Activated CD8-positive, alpha-beta memory T cell treated with anti-CD3 and anti-CD28 coated beads for 4 hours (primary cell): ENCODE measurements around the gene KIF3A.

Experiments
- DNase-seq, 2 donors: peaks; one replicate each; pipeline ENCODE4 v3.0.0-alpha.2; 2020; ENCODE audit warnings: low read depth in 2 of 2

KIF3A gene

DNA sequence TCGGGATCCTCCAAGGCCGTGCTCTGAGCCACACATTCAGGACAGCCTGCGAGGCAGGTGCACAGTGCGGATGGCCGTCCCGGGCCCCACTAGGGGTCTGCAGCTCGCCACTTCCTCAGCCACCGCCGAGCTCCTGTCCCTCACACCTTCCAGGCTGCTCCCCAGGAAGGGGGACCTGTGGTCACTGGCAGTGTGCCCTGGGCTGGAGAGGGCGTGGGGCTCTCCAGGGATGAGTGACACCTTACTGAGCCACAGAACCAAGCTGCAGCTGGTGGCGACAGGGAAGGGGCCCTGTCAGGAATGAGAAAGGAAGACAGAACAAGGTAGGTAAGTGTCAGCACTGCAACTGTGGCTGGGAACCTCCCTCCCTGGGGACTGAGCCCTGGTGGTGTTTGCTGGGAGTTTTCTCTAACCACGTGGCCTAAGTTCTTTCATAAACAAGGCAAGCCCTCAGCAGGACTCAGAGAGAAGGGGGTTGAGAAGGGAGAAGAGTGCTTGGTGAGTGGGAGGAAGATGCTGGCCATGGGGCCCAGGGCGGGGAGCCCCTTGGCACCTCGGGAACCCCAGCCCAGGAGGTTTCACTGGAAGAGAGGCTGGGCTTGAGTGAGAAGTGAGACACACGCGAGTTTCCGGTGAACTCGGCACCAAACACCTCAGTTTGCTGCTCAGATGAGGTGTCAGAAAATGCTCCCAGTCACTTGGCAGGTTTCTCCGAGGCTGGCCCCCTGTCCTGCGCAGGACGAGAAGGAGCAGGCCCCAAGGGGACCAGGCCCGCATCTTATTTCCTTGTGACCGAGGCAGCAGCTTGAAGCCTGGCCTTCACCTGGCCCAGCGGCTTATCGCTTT, 74.2 kb downstream of the KIF3A start:
- DNase-seq, result no peak

DNA sequence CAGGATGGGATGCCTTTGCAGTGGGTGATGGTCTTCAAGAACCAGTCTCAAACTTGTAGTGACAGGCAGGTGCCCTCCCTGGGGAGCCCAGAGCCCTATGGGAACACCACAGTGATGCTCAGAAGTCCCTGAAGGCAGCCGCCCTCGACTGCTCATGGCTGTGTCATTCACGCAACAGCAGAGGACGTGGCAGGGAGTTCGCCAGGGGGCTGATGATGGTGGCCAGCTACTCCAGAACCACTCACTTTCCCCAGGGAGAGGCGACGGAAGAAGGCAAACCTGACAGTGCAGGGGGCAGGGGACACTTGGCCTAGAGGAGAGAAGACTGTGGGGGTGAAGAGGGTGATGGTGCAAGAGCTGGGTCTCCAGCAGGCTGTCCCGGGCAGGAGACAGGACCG, 75.3 kb downstream of the KIF3A start:
- no peak for DNase-seq

GRCh38 chr5:132661231-132662003, 75.9 kb downstream of the KIF3A start:
- DNase-seq, result no peak

DNA sequence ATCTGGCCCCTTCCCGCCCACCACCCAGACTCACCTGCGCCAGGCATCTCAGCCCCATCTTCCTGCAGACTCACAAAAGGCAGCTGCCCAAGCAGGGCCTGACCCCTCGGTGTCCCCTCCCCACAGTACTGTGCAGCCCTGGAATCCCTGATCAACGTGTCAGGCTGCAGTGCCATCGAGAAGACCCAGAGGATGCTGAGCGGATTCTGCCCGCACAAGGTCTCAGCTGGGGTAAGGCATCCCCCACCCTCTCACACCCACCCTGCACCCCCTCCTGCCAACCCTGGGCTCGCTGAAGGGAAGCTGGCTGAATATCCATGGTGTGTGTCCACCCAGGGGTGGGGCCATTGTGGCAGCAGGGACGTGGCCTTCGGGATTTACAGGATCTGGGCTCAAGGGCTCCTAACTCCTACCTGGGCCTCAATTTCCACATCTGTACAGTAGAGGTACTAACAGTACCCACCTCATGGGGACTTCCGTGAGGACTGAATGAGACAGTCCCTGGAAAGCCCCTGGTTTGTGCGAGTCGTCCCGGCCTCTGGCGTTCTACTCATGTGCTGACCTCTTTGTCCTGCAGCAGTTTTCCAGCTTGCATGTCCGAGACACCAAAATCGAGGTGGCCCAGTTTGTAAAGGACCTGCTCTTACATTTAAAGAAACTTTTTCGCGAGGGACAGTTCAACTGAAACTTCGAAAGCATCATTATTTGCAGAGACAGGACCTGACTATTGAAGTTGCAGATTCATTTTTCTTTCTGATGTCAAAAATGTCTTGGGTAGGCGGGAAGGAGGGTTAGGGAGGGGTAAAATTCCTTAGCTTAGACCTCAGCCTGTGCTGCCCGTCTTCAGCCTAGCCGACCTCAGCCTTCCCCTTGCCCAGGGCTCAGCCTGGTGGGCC, 77.5 kb downstream of the KIF3A start:
- no peak for DNase-seq

GRCh38 chr5:132658381-132659302, 78.7 kb downstream of the KIF3A start:
- DNase-seq, result no peak

DNA sequence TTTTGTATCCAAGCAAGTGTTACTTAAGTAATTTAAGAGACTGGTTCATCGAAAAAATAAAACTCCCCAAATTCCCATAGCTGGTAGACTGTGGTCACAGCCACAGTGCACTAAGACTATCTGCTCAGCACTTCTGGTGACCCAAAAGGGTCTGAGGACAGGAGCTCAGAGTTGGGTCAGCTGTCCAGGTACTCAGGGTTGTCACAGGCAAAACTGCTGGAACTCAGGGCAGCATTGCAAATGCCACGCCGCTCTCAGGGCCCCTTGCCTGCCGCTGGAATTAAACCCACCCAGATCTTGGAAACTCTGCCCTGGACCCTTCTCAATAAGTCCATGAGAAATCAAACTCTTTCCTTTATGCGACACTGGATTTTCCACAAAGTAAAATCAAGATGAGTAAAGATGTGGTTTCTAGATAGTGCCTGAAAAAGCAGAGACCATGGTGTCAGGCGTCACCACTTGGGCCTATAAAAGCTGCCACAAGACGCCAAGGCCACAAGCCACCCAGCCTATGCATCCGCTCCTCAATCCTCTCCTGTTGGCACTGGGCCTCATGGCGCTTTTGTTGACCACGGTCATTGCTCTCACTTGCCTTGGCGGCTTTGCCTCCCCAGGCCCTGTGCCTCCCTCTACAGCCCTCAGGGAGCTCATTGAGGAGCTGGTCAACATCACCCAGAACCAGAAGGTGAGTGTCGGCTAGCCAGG, 79.5 kb downstream of the KIF3A start, which contains the start of gene IL13:
IL13 (plus strand) TSS at position 498 of the 705 bp plus-strand sequence; CDS start at position 512, 14 bp downstream.
- no peak for DNase-seq

GRCh38 chr5:132656774-132657355, 80.5 kb downstream of the KIF3A start:
- no peak for DNase-seq

GRCh38 chr5:132655821-132656773, 81.2 kb downstream of the KIF3A start:
- peak; percentile 6 to 49 for DNase-seq

DNA sequence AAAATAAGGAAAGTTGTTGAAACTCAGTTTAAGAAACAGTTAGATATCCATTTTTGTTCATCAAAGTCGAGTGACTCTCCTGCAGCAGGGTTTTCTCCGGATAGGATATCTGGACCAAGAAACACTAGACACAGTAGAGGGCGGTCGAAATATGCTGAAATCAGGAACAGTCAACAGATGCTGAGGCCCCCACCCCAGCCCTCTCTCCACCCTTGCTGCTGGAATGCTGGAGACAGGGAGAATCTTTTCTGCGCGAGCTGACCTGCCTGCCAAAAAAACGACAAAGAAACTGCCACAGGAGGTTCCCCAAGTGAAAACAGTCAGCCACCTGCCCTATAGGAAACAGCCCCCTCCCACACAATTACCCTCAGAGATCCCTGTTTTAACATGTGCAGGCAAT, 83.6 kb downstream of the KIF3A start:
- DNase-seq, result no peak

DNA sequence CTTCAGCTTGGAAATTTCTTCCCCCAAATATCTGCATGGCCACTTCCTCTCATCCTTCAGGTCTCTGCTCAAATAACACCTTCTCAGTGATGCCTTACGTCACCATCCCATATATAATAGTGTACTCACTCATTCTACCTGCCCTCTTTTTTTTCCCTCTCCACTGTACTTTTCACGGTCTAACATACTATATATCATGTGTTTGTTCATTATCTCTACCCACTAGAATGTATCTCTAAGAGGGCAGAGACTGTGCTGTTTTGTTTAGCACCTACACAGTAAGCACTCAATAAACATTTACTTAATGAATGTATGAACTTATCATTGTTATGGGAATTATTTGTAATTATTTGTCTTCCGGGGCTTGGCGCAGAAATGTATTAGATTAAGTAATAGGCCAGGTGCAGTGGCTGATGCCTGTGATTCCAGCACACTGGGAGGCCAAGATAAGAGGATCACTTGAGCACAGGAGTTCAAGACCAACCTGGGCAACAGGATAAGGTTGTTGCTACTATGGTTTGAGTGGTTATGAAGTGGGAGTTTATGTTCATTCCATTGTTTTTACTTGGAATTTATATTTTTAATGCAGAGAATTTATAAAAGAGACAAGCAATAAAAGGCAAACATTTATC, 85.4 kb downstream of the KIF3A start:
- DNase-seq, result no peak

GRCh38 chr5:132648355-132648754, 89.0 kb downstream of the KIF3A start:
- DNase-seq, result no peak

GRCh38 chr5:132647473-132647872, 89.9 kb downstream of the KIF3A start:
- DNase-seq, result no peak

GRCh38 chr5:132646583-132647266, 90.6 kb downstream of the KIF3A start:
- DNase-seq, result no peak

- DNase-seq, result no peak
Observed at GRCh38 chr5:132644177-132644576, 93.2 kb downstream of the KIF3A start.
